HEK293 (cell line): ENCODE measurements around the gene CCDC195.

ENCODE experiments used
- HOXA7 ChIP-seq: sonication (generic); formaldehyde crosslinking; IDR thresholded peaks from 2 replicates; pipeline ENCODE4 v1.8.1; 2022; ENCODE audit warnings: missing genetic modification reagents, borderline replicate concordance
- TRIM28 ChIP-seq: IDR thresholded peaks from 2 replicates; pipeline ENCODE4 v1.6.1; 2011; ENCODE audit warnings: low read length, control low read depth, borderline replicate concordance
- ZBTB21 ChIP-seq: fragments of 450-650 bp; formaldehyde crosslinking; IDR thresholded peaks from 2 replicates; pipeline ENCODE4 v1.5.1; 2017; ENCODE audit warnings: missing biosample characterization, missing genetic modification characterization
- ZNF132 ChIP-seq: fragments of 450-650 bp; formaldehyde crosslinking; IDR thresholded peaks from 2 replicates; pipeline ENCODE4 v1.5.1; 2017; ENCODE audit warnings: missing biosample characterization, missing genetic modification characterization, borderline replicate concordance
- ZNF138 ChIP-seq: fragments of 450-650 bp; formaldehyde crosslinking; IDR thresholded peaks from 2 replicates; pipeline ENCODE4 v1.5.1; 2016; ENCODE audit warnings: missing biosample characterization, missing genetic modification characterization, borderline replicate concordance
- ZNF2 ChIP-seq: fragments of 450-650 bp; formaldehyde crosslinking; IDR thresholded peaks from 2 replicates; pipeline ENCODE4 v1.5.1; 2016; ENCODE audit warnings: missing biosample characterization, missing genetic modification characterization
- ZNF274 ChIP-seq, 2 experiments: fragments of 200-500 bp in 1 of 2; fragments of 450-650 bp in 1 of 2; sonication (Bioruptor generic) in 1 of 2; formaldehyde crosslinking in 1 of 2; IDR thresholded peaks; 2 replicates each; pipeline versions ENCODE4 v1.5.1 to v1.6.1; 2014 to 2016; ENCODE audit warnings: borderline replicate concordance in 1 of 2, inconsistent platforms in 1 of 2, low read length in 1 of 2, missing biosample characterization in 1 of 2, missing genetic modification characterization in 1 of 2
- ZNF530 ChIP-seq: fragments of 450-650 bp; formaldehyde crosslinking; IDR thresholded peaks from 2 replicates; pipeline ENCODE4 v1.5.1; 2016; ENCODE audit warnings: low read depth, missing biosample characterization, missing genetic modification characterization
- ZNF837 ChIP-seq: fragments of 450-650 bp; formaldehyde crosslinking; IDR thresholded peaks from 2 replicates; pipeline ENCODE4 v1.5.1; 2016; ENCODE audit warnings: missing biosample characterization, missing genetic modification characterization
- TF ChIP-seq, protein P1 (sequence below): fragments of 450-650 bp; formaldehyde crosslinking; conservative IDR thresholded peaks from 2 replicates; pipeline ENCODE4 v1.5.1; 2016; ENCODE audit warnings: low read depth, missing biosample characterization, missing genetic modification characterization
- TF ChIP-seq, protein P2 (sequence below): fragments of 450-650 bp; IDR thresholded peaks from 2 replicates; pipeline ENCODE4 v1.5.1; 2018; ENCODE audit warnings: missing biosample characterization, missing genetic modification characterization
- TF ChIP-seq, protein P3 (sequence below): fragments of 450-650 bp; formaldehyde crosslinking; IDR thresholded peaks from 2 replicates; pipeline ENCODE4 v1.5.1; 2016; ENCODE audit warnings: missing biosample characterization, missing genetic modification characterization, low read depth
- TF ChIP-seq, protein P4 (sequence below): fragments of 450-650 bp; formaldehyde crosslinking; IDR thresholded peaks from 2 replicates; pipeline ENCODE4 v1.5.1; 2016; ENCODE audit warnings: missing biosample characterization, missing genetic modification characterization
- TF ChIP-seq, protein P5 (sequence below): fragments of 450-650 bp; formaldehyde crosslinking; IDR thresholded peaks from 2 replicates; pipeline ENCODE4 v1.5.1; 2016; ENCODE audit warnings: missing biosample characterization, missing genetic modification characterization

DNA sequence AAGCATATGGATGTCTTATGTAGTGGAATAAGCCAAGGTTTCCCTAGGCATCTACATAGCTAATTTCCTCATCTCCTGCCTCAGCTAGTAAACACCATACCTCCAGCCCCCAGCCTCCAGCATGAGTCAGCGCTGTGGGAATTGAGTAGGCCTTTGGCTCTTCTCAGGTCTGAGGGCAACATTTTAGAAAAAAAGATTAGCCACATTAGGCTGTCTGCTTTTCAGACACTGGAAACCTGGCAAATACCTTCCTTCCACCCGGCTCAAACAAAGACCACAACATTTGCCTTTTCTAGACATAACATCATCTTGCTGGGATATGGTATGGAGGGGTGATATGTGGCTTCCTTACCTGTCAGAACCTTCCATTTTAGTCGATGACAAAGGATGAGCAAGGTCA, 6.1 kb upstream of the CCDC195 start:
- TF ChIP-seq HOXA7 (no peak), TRIM28 (no peak), ZBTB21 (tag by site-specific recombination) (no peak), ZNF274 (IDR thresholded peaks at IDR 0.05; ENCODE audit: low read length) (no peak), ZNF274 (tag by site-specific recombination; IDR thresholded peaks at IDR 0.05; ENCODE audit: borderline replicate concordance) (no peak), ZNF530 (tag by site-specific recombination) (no peak), ZNF2 (no peak), ZNF132 (tag by site-specific recombination) (no peak), ZNF138 (tag by site-specific recombination) (no peak), ZNF837 (tag by site-specific recombination) (no peak)
- TF ChIP-seq, protein P1, sequence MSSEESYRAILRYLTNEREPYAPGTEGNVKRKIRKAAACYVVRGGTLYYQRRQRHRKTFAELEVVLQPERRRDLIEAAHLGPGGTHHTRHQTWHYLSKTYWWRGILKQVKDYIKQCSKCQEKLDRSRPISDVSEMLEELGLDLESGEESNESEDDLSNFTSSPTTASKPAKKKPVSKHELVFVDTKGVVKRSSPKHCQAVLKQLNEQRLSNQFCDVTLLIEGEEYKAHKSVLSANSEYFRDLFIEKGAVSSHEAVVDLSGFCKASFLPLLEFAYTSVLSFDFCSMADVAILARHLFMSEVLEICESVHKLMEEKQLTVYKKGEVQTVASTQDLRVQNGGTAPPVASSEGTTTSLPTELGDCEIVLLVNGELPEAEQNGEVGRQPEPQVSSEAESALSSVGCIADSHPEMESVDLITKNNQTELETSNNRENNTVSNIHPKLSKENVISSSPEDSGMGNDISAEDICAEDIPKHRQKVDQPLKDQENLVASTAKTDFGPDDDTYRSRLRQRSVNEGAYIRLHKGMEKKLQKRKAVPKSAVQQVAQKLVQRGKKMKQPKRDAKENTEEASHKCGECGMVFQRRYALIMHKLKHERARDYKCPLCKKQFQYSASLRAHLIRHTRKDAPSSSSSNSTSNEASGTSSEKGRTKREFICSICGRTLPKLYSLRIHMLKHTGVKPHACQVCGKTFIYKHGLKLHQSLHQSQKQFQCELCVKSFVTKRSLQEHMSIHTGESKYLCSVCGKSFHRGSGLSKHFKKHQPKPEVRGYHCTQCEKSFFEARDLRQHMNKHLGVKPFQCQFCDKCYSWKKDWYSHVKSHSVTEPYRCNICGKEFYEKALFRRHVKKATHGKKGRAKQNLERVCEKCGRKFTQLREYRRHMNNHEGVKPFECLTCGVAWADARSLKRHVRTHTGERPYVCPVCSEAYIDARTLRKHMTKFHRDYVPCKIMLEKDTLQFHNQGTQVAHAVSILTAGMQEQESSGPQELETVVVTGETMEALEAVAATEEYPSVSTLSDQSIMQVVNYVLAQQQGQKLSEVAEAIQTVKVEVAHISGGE (tag by site-specific recombination) = no peak
- TF ChIP-seq, protein P2, sequence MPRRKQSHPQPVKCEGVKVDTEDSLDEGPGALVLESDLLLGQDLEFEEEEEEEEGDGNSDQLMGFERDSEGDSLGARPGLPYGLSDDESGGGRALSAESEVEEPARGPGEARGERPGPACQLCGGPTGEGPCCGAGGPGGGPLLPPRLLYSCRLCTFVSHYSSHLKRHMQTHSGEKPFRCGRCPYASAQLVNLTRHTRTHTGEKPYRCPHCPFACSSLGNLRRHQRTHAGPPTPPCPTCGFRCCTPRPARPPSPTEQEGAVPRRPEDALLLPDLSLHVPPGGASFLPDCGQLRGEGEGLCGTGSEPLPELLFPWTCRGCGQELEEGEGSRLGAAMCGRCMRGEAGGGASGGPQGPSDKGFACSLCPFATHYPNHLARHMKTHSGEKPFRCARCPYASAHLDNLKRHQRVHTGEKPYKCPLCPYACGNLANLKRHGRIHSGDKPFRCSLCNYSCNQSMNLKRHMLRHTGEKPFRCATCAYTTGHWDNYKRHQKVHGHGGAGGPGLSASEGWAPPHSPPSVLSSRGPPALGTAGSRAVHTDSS = no peak
- TF ChIP-seq, protein P3, sequence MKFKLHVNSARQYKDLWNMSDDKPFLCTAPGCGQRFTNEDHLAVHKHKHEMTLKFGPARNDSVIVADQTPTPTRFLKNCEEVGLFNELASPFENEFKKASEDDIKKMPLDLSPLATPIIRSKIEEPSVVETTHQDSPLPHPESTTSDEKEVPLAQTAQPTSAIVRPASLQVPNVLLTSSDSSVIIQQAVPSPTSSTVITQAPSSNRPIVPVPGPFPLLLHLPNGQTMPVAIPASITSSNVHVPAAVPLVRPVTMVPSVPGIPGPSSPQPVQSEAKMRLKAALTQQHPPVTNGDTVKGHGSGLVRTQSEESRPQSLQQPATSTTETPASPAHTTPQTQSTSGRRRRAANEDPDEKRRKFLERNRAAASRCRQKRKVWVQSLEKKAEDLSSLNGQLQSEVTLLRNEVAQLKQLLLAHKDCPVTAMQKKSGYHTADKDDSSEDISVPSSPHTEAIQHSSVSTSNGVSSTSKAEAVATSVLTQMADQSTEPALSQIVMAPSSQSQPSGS = no peak
- TF ChIP-seq, protein P4, sequence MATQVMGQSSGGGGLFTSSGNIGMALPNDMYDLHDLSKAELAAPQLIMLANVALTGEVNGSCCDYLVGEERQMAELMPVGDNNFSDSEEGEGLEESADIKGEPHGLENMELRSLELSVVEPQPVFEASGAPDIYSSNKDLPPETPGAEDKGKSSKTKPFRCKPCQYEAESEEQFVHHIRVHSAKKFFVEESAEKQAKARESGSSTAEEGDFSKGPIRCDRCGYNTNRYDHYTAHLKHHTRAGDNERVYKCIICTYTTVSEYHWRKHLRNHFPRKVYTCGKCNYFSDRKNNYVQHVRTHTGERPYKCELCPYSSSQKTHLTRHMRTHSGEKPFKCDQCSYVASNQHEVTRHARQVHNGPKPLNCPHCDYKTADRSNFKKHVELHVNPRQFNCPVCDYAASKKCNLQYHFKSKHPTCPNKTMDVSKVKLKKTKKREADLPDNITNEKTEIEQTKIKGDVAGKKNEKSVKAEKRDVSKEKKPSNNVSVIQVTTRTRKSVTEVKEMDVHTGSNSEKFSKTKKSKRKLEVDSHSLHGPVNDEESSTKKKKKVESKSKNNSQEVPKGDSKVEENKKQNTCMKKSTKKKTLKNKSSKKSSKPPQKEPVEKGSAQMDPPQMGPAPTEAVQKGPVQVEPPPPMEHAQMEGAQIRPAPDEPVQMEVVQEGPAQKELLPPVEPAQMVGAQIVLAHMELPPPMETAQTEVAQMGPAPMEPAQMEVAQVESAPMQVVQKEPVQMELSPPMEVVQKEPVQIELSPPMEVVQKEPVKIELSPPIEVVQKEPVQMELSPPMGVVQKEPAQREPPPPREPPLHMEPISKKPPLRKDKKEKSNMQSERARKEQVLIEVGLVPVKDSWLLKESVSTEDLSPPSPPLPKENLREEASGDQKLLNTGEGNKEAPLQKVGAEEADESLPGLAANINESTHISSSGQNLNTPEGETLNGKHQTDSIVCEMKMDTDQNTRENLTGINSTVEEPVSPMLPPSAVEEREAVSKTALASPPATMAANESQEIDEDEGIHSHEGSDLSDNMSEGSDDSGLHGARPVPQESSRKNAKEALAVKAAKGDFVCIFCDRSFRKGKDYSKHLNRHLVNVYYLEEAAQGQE (tag by site-specific recombination) = no peak
- TF ChIP-seq, protein P5, sequence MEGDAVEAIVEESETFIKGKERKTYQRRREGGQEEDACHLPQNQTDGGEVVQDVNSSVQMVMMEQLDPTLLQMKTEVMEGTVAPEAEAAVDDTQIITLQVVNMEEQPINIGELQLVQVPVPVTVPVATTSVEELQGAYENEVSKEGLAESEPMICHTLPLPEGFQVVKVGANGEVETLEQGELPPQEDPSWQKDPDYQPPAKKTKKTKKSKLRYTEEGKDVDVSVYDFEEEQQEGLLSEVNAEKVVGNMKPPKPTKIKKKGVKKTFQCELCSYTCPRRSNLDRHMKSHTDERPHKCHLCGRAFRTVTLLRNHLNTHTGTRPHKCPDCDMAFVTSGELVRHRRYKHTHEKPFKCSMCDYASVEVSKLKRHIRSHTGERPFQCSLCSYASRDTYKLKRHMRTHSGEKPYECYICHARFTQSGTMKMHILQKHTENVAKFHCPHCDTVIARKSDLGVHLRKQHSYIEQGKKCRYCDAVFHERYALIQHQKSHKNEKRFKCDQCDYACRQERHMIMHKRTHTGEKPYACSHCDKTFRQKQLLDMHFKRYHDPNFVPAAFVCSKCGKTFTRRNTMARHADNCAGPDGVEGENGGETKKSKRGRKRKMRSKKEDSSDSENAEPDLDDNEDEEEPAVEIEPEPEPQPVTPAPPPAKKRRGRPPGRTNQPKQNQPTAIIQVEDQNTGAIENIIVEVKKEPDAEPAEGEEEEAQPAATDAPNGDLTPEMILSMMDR (tag by site-specific recombination) = no peak
